ENCODE data around the gene DNAJC7. TPM values are rescaled to one million over a fixed set of nuclear protein-coding genes. Genes with fewer than 3 reads are reported as not detected.
A peak's percentile ranks its signal among the peaks of the same experiment; 100 is the strongest.

The DNAJC7 gene
- total and polyA plus RNA-seq, 9 of the 15 experiments (the other 6 are each of a cell fraction or from before 2014, with no cell fraction given), result 85.8 to 262 (median 157) TPM

DNA sequence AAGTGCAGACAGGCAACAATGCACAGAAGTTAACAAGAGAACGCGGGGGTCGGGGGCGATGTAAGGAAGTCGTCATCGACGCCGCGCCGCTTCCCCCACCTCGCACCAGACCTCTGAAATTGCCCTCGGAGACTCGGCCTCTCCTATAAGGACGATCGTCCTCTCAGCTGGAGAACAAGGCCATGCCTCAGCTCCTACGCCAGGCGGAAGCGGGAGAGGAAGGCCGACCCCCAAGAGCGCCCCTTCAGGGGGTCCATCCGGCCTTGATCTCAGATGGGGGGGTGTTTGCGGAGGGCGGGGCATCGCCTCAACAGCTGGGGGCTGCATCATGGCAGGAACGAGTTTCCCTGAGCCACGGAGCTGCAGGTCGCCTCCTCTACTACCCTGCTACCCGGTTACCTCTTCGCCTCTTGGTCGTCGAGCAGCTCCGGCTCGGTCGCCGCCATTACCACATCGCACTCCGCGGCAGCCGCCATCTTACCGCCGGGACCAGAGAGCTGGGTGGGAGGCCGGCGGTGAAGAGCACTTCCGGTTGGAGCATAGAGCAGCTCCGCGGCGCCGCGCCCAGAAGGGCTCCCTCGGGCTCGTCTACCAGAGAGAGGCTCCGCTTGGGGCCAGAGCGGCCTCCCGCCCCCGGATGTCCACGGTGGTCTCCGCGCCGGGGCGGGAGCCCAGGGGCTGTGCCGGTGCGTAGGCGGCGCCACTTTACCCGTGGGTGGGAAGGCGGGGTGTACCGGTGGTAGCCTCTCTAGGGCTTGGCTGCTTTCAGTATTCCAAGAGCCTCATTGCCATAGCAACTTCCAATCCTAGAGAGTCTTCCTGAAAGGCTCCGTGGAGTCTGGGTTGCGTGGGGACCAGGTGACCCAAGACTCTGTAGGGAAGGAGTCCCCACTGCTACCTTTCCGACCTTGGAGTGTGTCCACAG, at the start of gene DNAJC7 (continued):
- TF ChIP-seq, protein P1, sequence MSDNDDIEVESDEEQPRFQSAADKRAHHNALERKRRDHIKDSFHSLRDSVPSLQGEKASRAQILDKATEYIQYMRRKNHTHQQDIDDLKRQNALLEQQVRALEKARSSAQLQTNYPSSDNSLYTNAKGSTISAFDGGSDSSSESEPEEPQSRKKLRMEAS (CRISPR knock-in tag; IDR thresholded peaks at IDR 0.05), result peak; percentile 62; the same call in 1 of the 2 replicates
- TF ChIP-seq GATAD2B (IDR thresholded peaks at IDR 0.05; ENCODE audit: borderline replicate concordance) (peak; percentile 61; the same call in 1 of the 2 replicates), NR2C2 (CRISPR knock-in tag; IDR thresholded peaks at IDR 0.05) (no peak), NR2C2 (tag; IDR thresholded peaks at IDR 0.05) (peak; percentile 76), CAMTA2 (CRISPR knock-in tag; conservative IDR thresholded peaks at IDR 0.05) (no peak), SMAD4 (CRISPR knock-in tag; conservative IDR thresholded peaks at IDR 0.05) (peak; percentile 90), NCOA6 (IDR thresholded peaks at IDR 0.05) (no peak), ILF3 (IDR thresholded peaks at IDR 0.05; ENCODE audit: borderline replicate concordance) (no peak), PHF20 (IDR thresholded peaks at IDR 0.05; ENCODE audit: partially characterized antibody) (peak; percentile 80), ZBTB7A (IDR thresholded peaks at IDR 0.05; ENCODE audit: borderline replicate concordance, control insufficient read depth, low read depth, low read length) (peak; percentile 92), SUPT5H (IDR thresholded peaks at IDR 0.05) (peak; percentile 90), ATF1 (CRISPR knock-in tag; IDR thresholded peaks at IDR 0.05) (no peak), ATF1 (tag; IDR thresholded peaks at IDR 0.05) (peak; percentile 79)
- TF ChIP-seq, protein P2, sequence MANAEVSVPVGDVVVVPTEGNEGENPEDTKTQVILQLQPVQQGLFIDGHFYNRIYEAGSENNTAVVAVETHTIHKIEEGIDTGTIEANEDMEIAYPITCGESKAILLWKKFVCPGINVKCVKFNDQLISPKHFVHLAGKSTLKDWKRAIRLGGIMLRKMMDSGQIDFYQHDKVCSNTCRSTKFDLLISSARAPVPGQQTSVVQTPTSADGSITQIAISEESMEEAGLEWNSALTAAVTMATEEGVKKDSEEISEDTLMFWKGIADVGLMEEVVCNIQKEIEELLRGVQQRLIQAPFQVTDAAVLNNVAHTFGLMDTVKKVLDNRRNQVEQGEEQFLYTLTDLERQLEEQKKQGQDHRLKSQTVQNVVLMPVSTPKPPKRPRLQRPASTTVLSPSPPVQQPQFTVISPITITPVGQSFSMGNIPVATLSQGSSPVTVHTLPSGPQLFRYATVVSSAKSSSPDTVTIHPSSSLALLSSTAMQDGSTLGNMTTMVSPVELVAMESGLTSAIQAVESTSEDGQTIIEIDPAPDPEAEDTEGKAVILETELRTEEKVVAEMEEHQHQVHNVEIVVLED (CRISPR knock-in tag; IDR thresholded peaks at IDR 0.05), result peak; percentile 56; the same call in 1 of the 2 replicates
- TF ChIP-seq, protein P3, sequence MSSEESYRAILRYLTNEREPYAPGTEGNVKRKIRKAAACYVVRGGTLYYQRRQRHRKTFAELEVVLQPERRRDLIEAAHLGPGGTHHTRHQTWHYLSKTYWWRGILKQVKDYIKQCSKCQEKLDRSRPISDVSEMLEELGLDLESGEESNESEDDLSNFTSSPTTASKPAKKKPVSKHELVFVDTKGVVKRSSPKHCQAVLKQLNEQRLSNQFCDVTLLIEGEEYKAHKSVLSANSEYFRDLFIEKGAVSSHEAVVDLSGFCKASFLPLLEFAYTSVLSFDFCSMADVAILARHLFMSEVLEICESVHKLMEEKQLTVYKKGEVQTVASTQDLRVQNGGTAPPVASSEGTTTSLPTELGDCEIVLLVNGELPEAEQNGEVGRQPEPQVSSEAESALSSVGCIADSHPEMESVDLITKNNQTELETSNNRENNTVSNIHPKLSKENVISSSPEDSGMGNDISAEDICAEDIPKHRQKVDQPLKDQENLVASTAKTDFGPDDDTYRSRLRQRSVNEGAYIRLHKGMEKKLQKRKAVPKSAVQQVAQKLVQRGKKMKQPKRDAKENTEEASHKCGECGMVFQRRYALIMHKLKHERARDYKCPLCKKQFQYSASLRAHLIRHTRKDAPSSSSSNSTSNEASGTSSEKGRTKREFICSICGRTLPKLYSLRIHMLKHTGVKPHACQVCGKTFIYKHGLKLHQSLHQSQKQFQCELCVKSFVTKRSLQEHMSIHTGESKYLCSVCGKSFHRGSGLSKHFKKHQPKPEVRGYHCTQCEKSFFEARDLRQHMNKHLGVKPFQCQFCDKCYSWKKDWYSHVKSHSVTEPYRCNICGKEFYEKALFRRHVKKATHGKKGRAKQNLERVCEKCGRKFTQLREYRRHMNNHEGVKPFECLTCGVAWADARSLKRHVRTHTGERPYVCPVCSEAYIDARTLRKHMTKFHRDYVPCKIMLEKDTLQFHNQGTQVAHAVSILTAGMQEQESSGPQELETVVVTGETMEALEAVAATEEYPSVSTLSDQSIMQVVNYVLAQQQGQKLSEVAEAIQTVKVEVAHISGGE (CRISPR knock-in tag; IDR thresholded peaks at IDR 0.05), result peak in 2 of 3 experiments; percentile 57 to 94; a peak in 3 of 6 replicates
- TF ChIP-seq, protein P4, sequence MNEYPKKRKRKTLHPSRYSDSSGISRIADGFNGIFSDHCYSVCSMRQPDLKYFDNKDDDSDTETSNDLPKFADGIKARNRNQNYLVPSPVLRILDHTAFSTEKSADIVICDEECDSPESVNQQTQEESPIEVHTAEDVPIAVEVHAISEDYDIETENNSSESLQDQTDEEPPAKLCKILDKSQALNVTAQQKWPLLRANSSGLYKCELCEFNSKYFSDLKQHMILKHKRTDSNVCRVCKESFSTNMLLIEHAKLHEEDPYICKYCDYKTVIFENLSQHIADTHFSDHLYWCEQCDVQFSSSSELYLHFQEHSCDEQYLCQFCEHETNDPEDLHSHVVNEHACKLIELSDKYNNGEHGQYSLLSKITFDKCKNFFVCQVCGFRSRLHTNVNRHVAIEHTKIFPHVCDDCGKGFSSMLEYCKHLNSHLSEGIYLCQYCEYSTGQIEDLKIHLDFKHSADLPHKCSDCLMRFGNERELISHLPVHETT (CRISPR knock-in tag; conservative IDR thresholded peaks at IDR 0.05 in 1 of 2, IDR thresholded peaks at IDR 0.05 in 1 of 2), result peak in 1 of 2 experiments; percentile 100; a peak in 2 of 4 replicates
- TF ChIP-seq, protein P5, sequence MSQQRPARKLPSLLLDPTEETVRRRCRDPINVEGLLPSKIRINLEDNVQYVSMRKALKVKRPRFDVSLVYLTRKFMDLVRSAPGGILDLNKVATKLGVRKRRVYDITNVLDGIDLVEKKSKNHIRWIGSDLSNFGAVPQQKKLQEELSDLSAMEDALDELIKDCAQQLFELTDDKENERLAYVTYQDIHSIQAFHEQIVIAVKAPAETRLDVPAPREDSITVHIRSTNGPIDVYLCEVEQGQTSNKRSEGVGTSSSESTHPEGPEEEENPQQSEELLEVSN (IDR thresholded peaks at IDR 0.05; ENCODE audit: borderline replicate concordance in 1 of 2, extremely low read depth in 1 of 2, insufficient read depth in 1 of 2, insufficient read length in 1 of 2, low read depth in 1 of 2, low read length in 1 of 2, poor library complexity in 1 of 2, severe bottlenecking in 1 of 2), result peak in 1 of 2 experiments; percentile 30
